Right cardiac atrium (tissue), 5 donors: ENCODE data around the gene SPOPL. TPM values are rescaled to one million over a fixed set of nuclear protein-coding genes. Genes with fewer than 3 reads are reported as not detected.
"Not testable (repeated sequence)": the region's sequence is repeated elsewhere in the genome, so short reads cannot be mapped to it uniquely, and the experiment has no call there.

Experiments
- ATAC-seq, 2 donors: fragments of 200-7000 bp; cut with Tn5 transposase; one replicate each; pipeline versions ENCODE4 v1.8.0 to v1.9.1; 2020; ENCODE audit warnings: moderate library complexity in 2 of 2, mild to moderate bottlenecking in 1 of 2
- DNase-seq, 3 donors: peaks; one replicate each; pipeline ENCODE4 v3.0.0-alpha.2; 2020
- H3K27ac ChIP-seq: one replicate; pipeline ENCODE4 v1.5.1; 2013; ENCODE audit warnings: mild to moderate bottlenecking, low read length, control low read depth, moderate library complexity
- H3K27me3 ChIP-seq: one replicate; pipeline ENCODE4 v1.6.1; 2013; ENCODE audit not compliant: control insufficient read depth, insufficient read depth
- H3K4me1 ChIP-seq: one replicate; pipeline ENCODE4 v1.6.1; 2013; ENCODE audit warnings: low read length; ENCODE audit not compliant: control insufficient read depth, insufficient read depth
- H3K4me3 ChIP-seq: one replicate; pipeline ENCODE4 v1.5.1; 2013; ENCODE audit warnings: low read length, control low read depth
- H3K9me3 ChIP-seq: one replicate; pipeline ENCODE4 v1.6.1; 2013; ENCODE audit warnings: low read length; ENCODE audit not compliant: control insufficient read depth
- WGBS: extraction: QIAGEN DNeasy Blood & Tissue Kit; methylation state at CpG from one replicate; pipeline ENCODE4 v1.1.7; 2013; 5-methylcytosine and 5-hydroxymethylcytosine counted together
- intact Hi-C, 4 donors: fragments of 100-400 bp; cut with DNase I; formaldehyde crosslinking; loops; one replicate each; pipeline versions ENCODE4 v1.11.0 to v1.14.0; 2022 to 2023
- polyA plus RNA-seq: library from polyadenylated mRNA; stranded (reverse); fragments of 200-250 nt; gene quantifications from one replicate; pipeline ENCODE4 v1.2.3, GENCODE V29; 2013
- total RNA-seq, 4 donors: library from RNA; stranded (reverse); fragmentation: NEBNext Ultra II Directional; extraction: Animal tissue kit (Norgen Biotek cat#: 25700); gene quantifications; one replicate each; pipeline ENCODE4 v1.2.1, GENCODE V29; 2021
- donor health status: healthy with polysubstance abuse.
- donor health status: DM: no; HTN: yes; CAD: no.
- donor health status: DM: no; HTN: no; CAD: no.
- donor health status: DM: no; HTN: yes; CAD: no; lungs with severe emphysema.
- donor health status: DM: yes; HTN: yes; CAD: no.

The SPOPL gene
- total and polyA plus RNA-seq, 5 donors = 4.1 to 20.4 (median 14.2) TPM

DNA sequence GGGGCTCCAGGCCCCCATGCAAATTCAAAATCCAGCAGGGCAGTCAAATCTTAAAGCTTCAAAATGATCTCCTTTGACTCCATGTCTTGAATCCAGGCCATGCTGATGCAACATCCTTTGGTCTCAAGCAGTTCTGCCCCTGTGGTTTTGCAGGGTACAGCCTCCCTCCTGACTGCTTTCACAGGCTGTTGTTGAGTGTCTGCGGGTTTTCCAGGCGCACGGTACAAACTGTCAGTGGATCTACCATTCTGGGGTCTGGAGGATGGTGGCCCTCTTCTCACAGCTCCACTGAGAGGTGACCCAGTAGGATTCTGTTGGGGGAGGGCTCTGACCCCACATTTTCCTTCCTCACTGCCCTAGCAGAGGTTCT is 22.1 kb downstream of the SPOPL start:
- H3K4me1 ChIP-seq, H3K9me3 ChIP-seq, H3K27me3 ChIP-seq, H3K27ac ChIP-seq, H3K4me3 ChIP-seq, intact Hi-C loops, DNase-seq, ATAC-seq: not testable (repeated sequence)
- WGBS = 61% methylated on average over 3 of the region's 3 CpGs

DNA sequence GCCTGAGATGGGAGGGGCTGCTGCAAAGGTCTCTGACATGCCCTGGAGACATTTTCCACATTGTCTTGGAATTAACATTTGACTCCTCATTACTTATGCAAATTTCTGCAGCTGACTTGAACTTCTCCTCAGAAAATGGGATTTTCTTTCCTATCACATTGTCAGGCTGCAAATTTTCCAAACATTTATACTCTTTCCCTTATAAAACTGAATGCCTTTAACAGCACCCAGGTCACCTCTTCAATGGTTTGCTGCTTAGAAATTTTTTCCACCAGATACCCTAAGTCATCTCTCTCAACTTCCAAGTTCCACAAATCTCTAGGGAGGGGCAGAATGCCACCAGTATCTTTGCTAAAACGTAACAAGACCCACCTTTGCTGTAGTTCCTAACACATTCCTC is 22.8 kb downstream of the SPOPL start:
- DNase-seq, H3K9me3 ChIP-seq, intact Hi-C loops, ATAC-seq, H3K4me3 ChIP-seq, H3K27ac ChIP-seq, H3K4me1 ChIP-seq, H3K27me3 ChIP-seq: not testable (repeated sequence)
- WGBS = 97% methylated on average over 1 of the region's 1 CpG

DNA sequence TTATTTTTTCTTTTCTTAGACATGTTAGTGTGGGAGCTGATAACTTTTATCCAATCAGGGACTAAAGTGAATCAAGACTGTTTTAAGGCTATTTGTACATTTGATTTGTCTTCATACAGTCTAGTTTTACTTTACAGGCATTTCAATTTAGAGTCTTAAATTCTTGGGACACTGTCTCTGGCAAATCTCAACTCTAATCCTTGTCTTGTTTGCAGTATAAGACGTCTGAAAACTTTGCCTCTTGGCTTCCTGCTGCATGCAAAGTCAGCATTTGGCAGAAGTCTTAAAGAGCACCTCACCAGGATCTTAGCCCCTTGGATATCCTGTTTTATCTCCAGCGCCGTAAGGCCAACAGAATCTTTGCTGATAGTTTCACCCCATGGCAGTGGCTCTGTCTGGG is 30.3 kb downstream of the SPOPL start:
- no peak for DNase-seq
- H3K27me3 ChIP-seq = no peaks in the 10 kb centered on the region
- H3K27ac ChIP-seq = no peak overlapping the region
- intact Hi-C loops = no loop called here
- WGBS = 32% methylated on average over 3 of the region's 3 CpGs
- no peaks in the 10 kb centered on the region for H3K9me3 ChIP-seq
- peaks cover 6% of the 10 kb centered on the region for H3K4me1 ChIP-seq
- H3K4me3 ChIP-seq = no peak overlapping the region
- peak; percentile 45 to 54 for ATAC-seq

DNA sequence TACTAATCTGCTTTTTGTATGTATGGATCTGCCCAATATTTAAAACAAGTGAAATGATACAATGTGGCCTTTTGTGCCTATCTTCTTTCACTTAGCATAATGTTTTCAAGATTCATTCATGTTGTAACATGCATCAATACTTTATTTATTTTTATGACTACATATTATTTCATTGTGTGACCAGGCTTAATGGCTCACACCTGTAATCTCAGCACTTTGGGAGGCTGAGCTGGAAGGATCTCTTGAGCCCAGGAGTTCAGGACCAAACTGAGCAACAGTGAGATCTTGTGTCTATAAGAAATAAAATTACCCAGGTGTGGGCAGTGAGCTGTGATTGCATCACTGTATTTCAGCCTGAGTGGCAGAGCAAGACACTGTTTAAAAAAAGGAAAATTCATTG is 33.2 kb downstream of the SPOPL start:
- Histone ChIP-seq H3K4me1 (peaks cover 4% of the 10 kb centered on the region), H3K27ac (no peak overlapping the region), H3K4me3 (no peak overlapping the region), H3K27me3 (no peaks in the 10 kb centered on the region), H3K9me3 (no peaks in the 10 kb centered on the region)
- no peak for DNase-seq
- ATAC-seq = no peak
- intact Hi-C loops = no loop called here

DNA sequence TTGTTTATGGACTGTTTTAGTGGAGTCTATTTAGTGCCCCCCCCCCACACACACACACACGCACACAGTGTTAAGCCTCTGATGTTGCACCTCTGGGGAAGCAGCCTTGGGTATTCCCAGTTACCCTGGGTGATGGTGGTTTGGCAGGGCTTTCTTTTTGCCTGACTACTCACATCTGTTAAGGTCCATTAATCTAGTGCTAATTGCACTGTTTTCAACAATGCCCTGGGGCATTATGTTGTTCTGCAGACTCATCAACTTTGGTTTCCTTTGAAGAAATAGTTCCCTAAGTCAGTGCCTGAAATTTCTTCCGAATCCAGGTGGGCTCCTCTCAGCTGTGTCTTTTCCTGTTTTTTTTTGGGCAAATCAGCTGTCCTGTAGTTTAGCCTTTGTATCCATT is 34.7 kb downstream of the SPOPL start:
- intact Hi-C loops = no loop called here
- WGBS = 88% methylated on average over 2 of the region's 2 CpGs
- no peaks in the 10 kb centered on the region for H3K9me3 ChIP-seq
- ATAC-seq (no peak), DNase-seq (no peak)
- no peak overlapping the region for H3K4me3 ChIP-seq
- H3K4me1 ChIP-seq = peaks cover 4% of the 10 kb centered on the region
- H3K27ac ChIP-seq = no peak overlapping the region
- H3K27me3 ChIP-seq = no peaks in the 10 kb centered on the region

DNA sequence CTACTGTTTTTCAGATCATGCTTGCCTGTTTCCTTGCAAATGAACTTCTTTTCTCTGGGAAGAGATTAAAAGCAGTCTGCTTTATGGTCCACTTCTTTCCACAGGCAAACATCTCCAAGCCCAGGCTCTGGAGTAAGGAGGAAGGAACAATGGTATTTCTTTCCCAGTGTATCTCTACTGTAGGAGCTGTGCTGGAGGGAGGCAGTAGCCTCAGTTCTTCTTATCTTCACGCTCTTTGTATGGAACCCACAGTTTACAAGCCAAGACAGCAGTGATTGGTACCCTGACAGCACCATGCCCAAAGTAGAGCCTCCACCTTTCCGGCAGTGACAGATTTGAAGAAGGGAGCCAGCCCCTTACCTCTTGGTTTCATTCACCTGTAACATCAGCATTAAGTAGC is 35.2 kb downstream of the SPOPL start:
- Histone ChIP-seq H3K4me3 (no peak overlapping the region), H3K9me3 (no peaks in the 10 kb centered on the region), H3K27me3 (no peaks in the 10 kb centered on the region), H3K27ac (no peak overlapping the region), H3K4me1 (peaks cover 4% of the 10 kb centered on the region)
- DNase-seq (no peak), ATAC-seq (no peak)
- 99% methylated on average over 2 of the region's 2 CpGs for WGBS
- intact Hi-C loops = no loop called here

DNA sequence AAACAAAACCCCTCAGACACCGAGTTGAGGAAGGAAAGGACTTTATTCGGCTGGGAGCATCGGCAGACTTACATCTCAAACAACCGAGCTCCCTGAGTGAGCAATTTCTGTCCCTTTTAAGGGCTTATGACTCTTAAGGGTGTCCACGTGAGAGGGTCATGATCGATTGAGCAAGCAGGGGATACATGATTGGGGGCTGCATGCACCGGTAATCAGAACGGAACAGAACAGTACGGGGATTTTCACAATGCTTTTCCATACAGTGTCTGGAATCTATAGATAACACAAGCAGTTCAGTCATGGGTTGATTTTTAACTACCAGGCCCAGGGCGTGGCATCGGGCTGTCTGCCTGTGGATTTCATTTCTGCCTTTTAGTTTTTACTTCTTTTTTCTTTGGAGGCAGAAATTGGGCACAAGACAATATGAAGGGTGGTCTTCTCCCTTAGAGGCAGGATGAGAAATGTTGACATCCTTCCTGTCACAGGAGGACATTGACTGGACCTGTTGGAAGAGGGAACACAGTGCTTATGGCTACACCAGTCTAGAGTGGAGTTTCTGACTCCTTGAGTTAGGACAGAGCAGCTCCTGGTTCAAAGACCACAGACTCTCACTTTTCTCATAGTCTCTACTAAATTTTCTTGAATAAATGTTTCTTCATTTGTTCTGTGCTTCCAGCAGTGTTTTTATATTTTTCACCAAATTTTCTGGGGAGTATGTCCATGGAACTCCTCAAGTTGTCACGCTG is 35.8 kb downstream of the SPOPL start:
- intact Hi-C loops = no loop called here
- H3K27me3 ChIP-seq = no peaks in the 10 kb centered on the region
- no peak for DNase-seq
- no peak overlapping the region for H3K27ac ChIP-seq
- peaks cover 2% of the 10 kb centered on the region for H3K4me1 ChIP-seq
- ATAC-seq = no peak
- no peaks in the 10 kb centered on the region for H3K9me3 ChIP-seq
- no peak overlapping the region for H3K4me3 ChIP-seq
- 90% methylated on average over 12 of the region's 12 CpGs for WGBS

- H3K4me1 ChIP-seq, DNase-seq, H3K27ac ChIP-seq, H3K9me3 ChIP-seq, intact Hi-C loops, ATAC-seq, H3K4me3 ChIP-seq, H3K27me3 ChIP-seq: not testable (repeated sequence)
- 96% methylated on average over 12 of the region's 12 CpGs for WGBS
Observed at GRCh38 chr2:138544206-138544605, 42.6 kb downstream of the SPOPL start.

DNA sequence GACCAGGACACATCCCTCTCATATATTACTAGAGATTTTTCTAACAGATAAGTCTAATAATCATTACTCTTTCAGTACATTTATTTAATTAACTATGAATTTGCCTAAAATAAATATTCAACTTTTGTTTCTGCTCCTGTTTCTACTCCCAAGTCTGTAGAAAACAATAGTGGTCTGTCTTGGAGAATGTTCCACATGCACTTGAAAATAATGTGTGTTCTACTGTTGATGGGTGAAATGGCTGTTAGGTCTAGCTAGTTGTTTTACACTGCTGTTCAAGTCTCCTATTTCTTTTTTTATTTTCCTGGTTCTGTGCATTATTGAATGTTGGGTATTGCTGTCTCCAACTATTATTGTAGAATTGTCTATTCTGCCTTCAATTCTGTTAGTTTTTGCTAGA is 47.2 kb downstream of the SPOPL start:
- no peak overlapping the region for H3K4me3 ChIP-seq
- no peaks in the 10 kb centered on the region for H3K27me3 ChIP-seq
- DNase-seq (no peak), ATAC-seq (no peak)
- H3K4me1 ChIP-seq = no peaks in the 10 kb centered on the region
- no peaks in the 10 kb centered on the region for H3K9me3 ChIP-seq
- intact Hi-C loops = no loop called here
- H3K27ac ChIP-seq = no peak overlapping the region

GRCh38 chr2:138550172-138550571 is 48.6 kb downstream of the SPOPL start:
- Histone ChIP-seq H3K4me1 (no peaks in the 10 kb centered on the region), H3K9me3 (no peaks in the 10 kb centered on the region), H3K27ac (no peak overlapping the region), H3K27me3 (no peaks in the 10 kb centered on the region), H3K4me3 (no peak overlapping the region)
- DNase-seq (no peak), ATAC-seq (no peak)
- 90% methylated on average over 4 of the region's 4 CpGs for WGBS
- intact Hi-C loops = no loop called here

DNA sequence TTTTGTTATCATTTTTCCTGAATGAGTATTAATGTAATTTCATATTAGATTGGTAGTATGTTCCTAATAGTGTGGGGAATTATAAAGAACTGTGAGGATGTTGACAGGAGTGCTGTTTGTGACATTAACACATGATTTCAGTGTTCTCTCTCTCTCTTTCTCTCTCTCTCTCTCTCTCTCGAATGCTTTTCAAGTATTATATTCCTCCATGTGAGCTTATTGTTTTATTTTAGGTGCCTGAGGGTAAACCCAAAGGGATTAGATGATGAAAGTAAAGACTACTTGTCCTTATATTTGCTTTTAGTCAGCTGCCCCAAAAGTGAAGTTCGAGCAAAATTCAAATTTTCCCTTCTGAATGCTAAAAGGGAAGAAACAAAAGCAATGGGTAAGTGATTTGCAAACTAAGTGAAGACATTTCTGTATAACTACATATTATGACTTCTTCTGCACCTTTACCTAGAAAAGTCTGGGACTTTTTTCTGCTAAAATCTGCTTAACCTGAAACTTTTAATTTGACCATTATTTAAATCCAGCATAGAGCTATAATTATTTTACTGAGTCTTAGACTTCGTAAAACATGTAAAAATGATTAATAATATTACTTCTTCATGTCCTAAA is 49.2 kb downstream of the SPOPL start:
- no peak overlapping the region for H3K4me3 ChIP-seq
- H3K27ac ChIP-seq = no peak overlapping the region
- no peaks in the 10 kb centered on the region for H3K4me1 ChIP-seq
- no peak for ATAC-seq
- no peak for DNase-seq
- 76% methylated on average over 3 of the region's 3 CpGs for WGBS
- intact Hi-C loops = no loop called here
- no peaks in the 10 kb centered on the region for H3K9me3 ChIP-seq
- H3K27me3 ChIP-seq = no peaks in the 10 kb centered on the region

- intact Hi-C loops = no loop called here
- no peaks in the 10 kb centered on the region for H3K9me3 ChIP-seq
- no peak for ATAC-seq
- no peak for DNase-seq
- H3K27me3 ChIP-seq = no peaks in the 10 kb centered on the region
- WGBS = 97% methylated on average over 3 of the region's 3 CpGs
- H3K27ac ChIP-seq = no peak overlapping the region
- no peaks in the 10 kb centered on the region for H3K4me1 ChIP-seq
- no peak overlapping the region for H3K4me3 ChIP-seq
Observed at GRCh38 chr2:138554123-138554522, 52.6 kb downstream of the SPOPL start.
